GM21526 (cell line): ENCODE data around the gene MADD.

ENCODE experiments used
- ATAC-seq: cut with Tn5 transposase; IDR thresholded peaks from one replicate; pipeline ENCODE4 v1.9.1; 2021; ENCODE audit warnings: moderate library complexity; ENCODE audit not compliant: unreplicated experiment, low FRiP score

Gene MADD

GRCh38 chr11:47269829-47270305 is at the start of gene MADD:
Gene MADD, plus strand, starts transcription at chr11:47270133.
- peak; percentile 69 for ATAC-seq

- no peak for ATAC-seq
Measured at GRCh38 chr11:47220401-47220821, 49.5 kb upstream of the MADD start.

- no peak for ATAC-seq
Measured at GRCh38 chr11:47222696-47223095, 47.2 kb upstream of the MADD start.

- peak; percentile 59 for ATAC-seq
Measured at GRCh38 chr11:47225552-47226400, 44.2 kb upstream of the MADD start.

GRCh38 chr11:47229161-47229560 is 40.8 kb upstream of the MADD start:
- ATAC-seq, result no peak

GRCh38 chr11:47233051-47233450 is 36.9 kb upstream of the MADD start:
- no peak for ATAC-seq

- ATAC-seq, result no peak
Measured at GRCh38 chr11:47233989-47234668, 35.8 kb upstream of the MADD start.

- no peak for ATAC-seq
Measured at GRCh38 chr11:47234669-47235100, 35.2 kb upstream of the MADD start.

GRCh38 chr11:47235163-47235562 is 34.8 kb upstream of the MADD start:
- ATAC-seq, result no peak

GRCh38 chr11:47236482-47236881 is 33.5 kb upstream of the MADD start:
- no peak for ATAC-seq

- ATAC-seq, result no peak
Measured at GRCh38 chr11:47239852-47240251, 30.1 kb upstream of the MADD start.

GRCh38 chr11:47241841-47242301 is 28.1 kb upstream of the MADD start:
- ATAC-seq, result no peak

GRCh38 chr11:47242596-47243192 is 27.2 kb upstream of the MADD start:
- ATAC-seq, result no peak

- ATAC-seq, result no peak
Measured at GRCh38 chr11:47243454-47243853, 26.5 kb upstream of the MADD start.

- ATAC-seq, result no peak
Measured at GRCh38 chr11:47244448-47245350, 25.2 kb upstream of the MADD start.

GRCh38 chr11:47245611-47246357 is 24.1 kb upstream of the MADD start:
- no peak for ATAC-seq

GRCh38 chr11:47247502-47247901 is 22.4 kb upstream of the MADD start:
- ATAC-seq, result no peak

- ATAC-seq, result no peak
Measured at GRCh38 chr11:47248304-47248663, 21.6 kb upstream of the MADD start.

GRCh38 chr11:47248664-47249377 is 21.1 kb upstream of the MADD start, which contains the start of gene ACP2:
Gene ACP2, minus strand, starts transcription at chr11:47248814. Its CDS starts 25 bp downstream, at chr11:47248789.
- ATAC-seq, result peak; percentile 88
